KMS-11 (cell line): ENCODE measurements around the gene ANKRD49.
A peak's percentile ranks its signal among the peaks of the same experiment; 100 is the strongest.

Experiments
- H2AFZ ChIP-seq: fragments of 200-600 bp; sonication (generic); 2 replicates; pipeline ENCODE4 v1.6.1; 2016; ENCODE audit warnings: antibody characterized with exemption, mixed run types, low read depth
- H3K27ac ChIP-seq: fragments of 200-600 bp; sonication (generic); 2 replicates; pipeline ENCODE4 v1.6.1; 2016; ENCODE audit warnings: mild to moderate bottlenecking, mixed run types
- H3K27me3 ChIP-seq: fragments of 200-600 bp; sonication (generic); 2 replicates; pipeline ENCODE4 v1.6.1; 2017; ENCODE audit warnings: mild to moderate bottlenecking, low read depth, mixed run types, moderate library complexity; ENCODE audit not compliant: insufficient read depth
- H3K36me3 ChIP-seq: fragments of 200-600 bp; sonication (generic); 2 replicates; pipeline ENCODE4 v1.6.1; 2017; ENCODE audit warnings: mild to moderate bottlenecking, mixed run types; ENCODE audit not compliant: insufficient read depth
- H3K4me1 ChIP-seq: fragments of 200-600 bp; sonication (generic); 2 replicates; pipeline ENCODE4 v1.6.1; 2016; ENCODE audit warnings: mild to moderate bottlenecking, low read depth, mixed run types; ENCODE audit not compliant: poor library complexity, severe bottlenecking
- H3K4me2 ChIP-seq: fragments of 200-600 bp; sonication (generic); 2 replicates; pipeline ENCODE4 v1.7.0; 2016; ENCODE audit warnings: mild to moderate bottlenecking, mixed run types
- H3K4me3 ChIP-seq: fragments of 200-600 bp; sonication (generic); IDR thresholded peaks from 2 replicates; pipeline ENCODE4 v1.6.1; 2017; ENCODE audit warnings: low read depth, low read length, mixed read lengths; ENCODE audit not compliant: insufficient read depth
- H3K79me2 ChIP-seq: fragments of 200-600 bp; sonication (generic); 2 replicates; pipeline ENCODE4 v1.6.1; 2016; ENCODE audit warnings: low read depth, mixed run types; ENCODE audit not compliant: insufficient read depth
- H3K9ac ChIP-seq: fragments of 200-600 bp; sonication (generic); 2 replicates; pipeline ENCODE4 v1.6.1; 2016; ENCODE audit warnings: mild to moderate bottlenecking, mixed run types
- H4K20me1 ChIP-seq: fragments of 200-600 bp; sonication (generic); 2 replicates; pipeline ENCODE4 v1.6.1; 2016; ENCODE audit warnings: mild to moderate bottlenecking, mixed run types; ENCODE audit not compliant: insufficient read depth
- TF ChIP-seq, protein P1 (sequence below): fragments of 200-600 bp; sonication (generic); conservative IDR thresholded peaks from 2 replicates; pipeline ENCODE4 v1.6.1; 2017; ENCODE audit warnings: low read depth, mild to moderate bottlenecking, antibody characterized with exemption, low read length, moderate library complexity, mixed read lengths

The ANKRD49 gene

GRCh38 chr11:94457118-94458029 is 36.4 kb upstream of the ANKRD49 start:
- H3K27ac ChIP-seq, result no peak overlapping the region
- TF ChIP-seq, protein P1, sequence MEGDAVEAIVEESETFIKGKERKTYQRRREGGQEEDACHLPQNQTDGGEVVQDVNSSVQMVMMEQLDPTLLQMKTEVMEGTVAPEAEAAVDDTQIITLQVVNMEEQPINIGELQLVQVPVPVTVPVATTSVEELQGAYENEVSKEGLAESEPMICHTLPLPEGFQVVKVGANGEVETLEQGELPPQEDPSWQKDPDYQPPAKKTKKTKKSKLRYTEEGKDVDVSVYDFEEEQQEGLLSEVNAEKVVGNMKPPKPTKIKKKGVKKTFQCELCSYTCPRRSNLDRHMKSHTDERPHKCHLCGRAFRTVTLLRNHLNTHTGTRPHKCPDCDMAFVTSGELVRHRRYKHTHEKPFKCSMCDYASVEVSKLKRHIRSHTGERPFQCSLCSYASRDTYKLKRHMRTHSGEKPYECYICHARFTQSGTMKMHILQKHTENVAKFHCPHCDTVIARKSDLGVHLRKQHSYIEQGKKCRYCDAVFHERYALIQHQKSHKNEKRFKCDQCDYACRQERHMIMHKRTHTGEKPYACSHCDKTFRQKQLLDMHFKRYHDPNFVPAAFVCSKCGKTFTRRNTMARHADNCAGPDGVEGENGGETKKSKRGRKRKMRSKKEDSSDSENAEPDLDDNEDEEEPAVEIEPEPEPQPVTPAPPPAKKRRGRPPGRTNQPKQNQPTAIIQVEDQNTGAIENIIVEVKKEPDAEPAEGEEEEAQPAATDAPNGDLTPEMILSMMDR, result no peak

DNA sequence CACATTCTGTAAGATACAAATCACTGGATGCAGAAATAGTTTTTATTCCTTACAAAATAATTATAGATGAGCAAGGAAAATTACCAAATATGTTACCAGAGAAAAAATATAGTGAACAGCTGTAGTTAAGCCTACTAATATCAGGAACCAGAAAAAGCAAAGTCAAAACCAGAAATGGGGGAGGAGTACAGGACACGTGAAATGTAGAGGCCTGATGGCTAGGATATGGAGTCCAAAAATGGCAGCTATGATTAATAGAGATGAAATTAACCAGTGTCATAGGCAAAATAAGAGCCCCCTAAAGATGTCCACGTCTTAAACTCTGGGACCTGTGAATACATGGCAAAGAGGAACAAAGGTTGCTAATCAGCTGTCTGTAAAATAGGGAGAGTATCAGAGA is 34.2 kb upstream of the ANKRD49 start:
- Histone ChIP-seq H3K36me3 (no peaks in the 10 kb centered on the region), H3K4me1 (no peaks in the 10 kb centered on the region), H3K27ac (no peak overlapping the region), H3K4me3 (no peak overlapping the region), H3K9ac (no peak overlapping the region), H3K27me3 (no peaks in the 10 kb centered on the region), H2AFZ (no peak overlapping the region), H4K20me1 (no peaks in the 10 kb centered on the region), H3K4me2 (no peak overlapping the region), H3K79me2 (no peaks in the 10 kb centered on the region)
- TF ChIP-seq, protein P1, result no peak

More at GRCh38 chr11:94457118-94458029, 36.4 kb upstream of the ANKRD49 start:
- no peak overlapping the region for H3K4me3 ChIP-seq
- H3K79me2 ChIP-seq, result no peaks in the 10 kb centered on the region
- H2AFZ ChIP-seq, result no peak overlapping the region
- no peak overlapping the region for H3K9ac ChIP-seq
- no peaks in the 10 kb centered on the region for H3K27me3 ChIP-seq
- no peaks in the 10 kb centered on the region for H3K36me3 ChIP-seq
- no peaks in the 10 kb centered on the region for H4K20me1 ChIP-seq
- H3K4me1 ChIP-seq, result no peaks in the 10 kb centered on the region
- H3K4me2 ChIP-seq, result no peak overlapping the region

- no peak overlapping the region for H3K4me2 ChIP-seq
- TF ChIP-seq, protein P1, result no peak
- no peaks in the 10 kb centered on the region for H3K79me2 ChIP-seq
- H3K36me3 ChIP-seq, result no peaks in the 10 kb centered on the region
- H2AFZ ChIP-seq, result no peak overlapping the region
- no peak overlapping the region for H3K4me3 ChIP-seq
- no peaks in the 10 kb centered on the region for H4K20me1 ChIP-seq
- H3K9ac ChIP-seq, result no peak overlapping the region
- H3K27me3 ChIP-seq, result no peaks in the 10 kb centered on the region
- no peak overlapping the region for H3K27ac ChIP-seq
- H3K4me1 ChIP-seq, result peaks cover 22% of the 10 kb centered on the region
These were observed 24.4 kb upstream of the ANKRD49 start for GRCh38 chr11:94469416-94469815.

DNA sequence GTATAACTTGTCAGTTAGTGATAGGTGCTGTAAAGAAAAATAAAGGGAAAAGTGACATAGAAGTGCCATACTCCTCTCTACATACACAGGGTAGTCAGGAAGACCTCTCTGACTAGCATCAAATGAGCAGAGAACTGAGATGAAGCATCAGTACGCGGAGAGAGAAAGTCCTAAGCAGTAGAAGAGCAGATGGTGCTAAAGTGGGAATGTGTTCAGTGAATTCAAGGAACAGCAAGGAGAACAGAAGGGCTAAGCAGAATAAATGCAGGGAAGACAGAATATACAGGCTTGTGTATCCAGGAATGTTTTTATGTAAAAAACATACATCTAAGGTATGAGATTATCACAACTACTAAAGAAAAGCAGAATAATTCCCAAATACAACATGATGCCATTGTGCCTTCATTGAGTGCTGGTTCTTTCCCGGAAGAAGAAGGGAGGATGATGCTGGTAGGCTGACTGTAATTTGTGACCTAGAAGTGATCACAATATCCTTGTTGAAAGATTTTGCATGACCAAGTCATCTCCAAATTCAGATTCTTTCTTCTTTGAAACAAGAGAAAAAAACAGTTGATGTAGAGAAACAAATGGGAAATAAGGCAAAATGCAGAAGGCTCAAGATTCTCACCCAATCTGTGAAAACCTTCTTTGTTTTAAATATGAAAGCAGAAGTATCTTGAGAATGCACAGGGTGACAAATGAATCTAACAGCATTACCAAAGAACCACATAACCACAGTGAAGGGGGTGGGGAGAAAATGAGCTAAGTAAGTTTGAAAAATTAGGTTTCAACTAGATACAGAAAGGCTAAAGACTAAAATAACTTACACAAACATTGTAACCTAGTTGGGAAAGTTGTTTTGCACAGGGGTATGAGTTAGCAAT is 20.6 kb upstream of the ANKRD49 start:
- H3K9ac ChIP-seq, result no peak overlapping the region
- TF ChIP-seq, protein P1, result no peak
- H3K36me3 ChIP-seq, result no peaks in the 10 kb centered on the region
- H4K20me1 ChIP-seq, result no peaks in the 10 kb centered on the region
- peaks cover 32% of the 10 kb centered on the region for H3K4me1 ChIP-seq
- no peak overlapping the region for H3K4me3 ChIP-seq
- H2AFZ ChIP-seq, result no peak overlapping the region
- no peaks in the 10 kb centered on the region for H3K79me2 ChIP-seq
- peak overlapping the region; percentile 56 for H3K27ac ChIP-seq
- no peaks in the 10 kb centered on the region for H3K27me3 ChIP-seq
- H3K4me2 ChIP-seq, result peak overlapping the region; percentile 52
